PC-3 (cell line): ENCODE data around the gene FAM221B.

Experiments used
- CTCF ChIP-seq: fragments of 300-600 bp; sonication (generic); conservative IDR thresholded peaks from 2 replicates; pipeline ENCODE4 v1.5.1; 2017; ENCODE audit warnings: antibody characterized with exemption, low read depth, mild to moderate bottlenecking, low read length
- EZH2phosphoT487 ChIP-seq: fragments of 300-600 bp; sonication (generic); IDR thresholded peaks from 2 replicates; pipeline ENCODE4 v1.6.1; 2018; ENCODE audit warnings: mild to moderate bottlenecking, antibody characterized with exemption, low read length, borderline replicate concordance

GRCh38 chr9:35810122-35810521 is 18.4 kb downstream of the FAM221B start:
- TF ChIP-seq CTCF (no peak), EZH2phosphoT487 (no peak)
